ENCODE results near the gene SLC1A4.

DNA sequence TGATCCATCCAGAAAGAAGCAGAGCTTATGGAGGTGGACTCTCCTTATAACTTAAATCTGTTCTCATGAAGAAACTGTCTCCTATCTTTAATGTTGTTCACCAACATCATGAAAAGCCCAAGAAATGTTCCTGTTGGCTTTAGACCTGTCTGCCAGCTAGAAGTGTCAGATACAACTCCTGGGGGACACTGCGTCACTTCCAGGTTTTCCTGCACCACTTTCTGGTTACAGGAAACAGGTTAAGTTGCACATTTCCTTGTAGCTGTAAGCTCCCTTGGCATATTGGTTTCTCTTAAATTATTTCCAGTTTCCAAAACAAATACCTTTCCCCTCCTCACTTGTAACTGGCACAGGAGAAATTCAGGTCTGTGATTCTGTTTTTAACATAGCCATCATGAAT, 69.9 kb downstream of the SLC1A4 start:
- TF ChIP-seq, protein P1, sequence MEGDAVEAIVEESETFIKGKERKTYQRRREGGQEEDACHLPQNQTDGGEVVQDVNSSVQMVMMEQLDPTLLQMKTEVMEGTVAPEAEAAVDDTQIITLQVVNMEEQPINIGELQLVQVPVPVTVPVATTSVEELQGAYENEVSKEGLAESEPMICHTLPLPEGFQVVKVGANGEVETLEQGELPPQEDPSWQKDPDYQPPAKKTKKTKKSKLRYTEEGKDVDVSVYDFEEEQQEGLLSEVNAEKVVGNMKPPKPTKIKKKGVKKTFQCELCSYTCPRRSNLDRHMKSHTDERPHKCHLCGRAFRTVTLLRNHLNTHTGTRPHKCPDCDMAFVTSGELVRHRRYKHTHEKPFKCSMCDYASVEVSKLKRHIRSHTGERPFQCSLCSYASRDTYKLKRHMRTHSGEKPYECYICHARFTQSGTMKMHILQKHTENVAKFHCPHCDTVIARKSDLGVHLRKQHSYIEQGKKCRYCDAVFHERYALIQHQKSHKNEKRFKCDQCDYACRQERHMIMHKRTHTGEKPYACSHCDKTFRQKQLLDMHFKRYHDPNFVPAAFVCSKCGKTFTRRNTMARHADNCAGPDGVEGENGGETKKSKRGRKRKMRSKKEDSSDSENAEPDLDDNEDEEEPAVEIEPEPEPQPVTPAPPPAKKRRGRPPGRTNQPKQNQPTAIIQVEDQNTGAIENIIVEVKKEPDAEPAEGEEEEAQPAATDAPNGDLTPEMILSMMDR (IDR thresholded peaks at IDR 0.05; ENCODE audit: low read length), result no peak
- TF ChIP-seq EZH2 (optimal IDR thresholded peaks at IDR 0.05; ENCODE audit: low read depth, low read length), result no peak
